HepG2 (cell line): Measurements from ENCODE around the gene SLC25A43. TPM values are rescaled to one million over a fixed set of nuclear protein-coding genes. Genes with fewer than 3 reads are reported as not detected.

Experiments used
- AHDC1 ChIP-seq: sonication (generic); formaldehyde crosslinking; IDR thresholded peaks from 2 replicates; pipeline ENCODE4 v1.5.1; 2020; ENCODE audit warnings: mild to moderate bottlenecking, missing genetic modification reagents, borderline replicate concordance
- CEBPG ChIP-seq: IDR thresholded peaks from 2 replicates; pipeline ENCODE4 v1.6.1; 2016
- HNRNPH1 ChIP-seq: fragments of 200-400 bp; formaldehyde crosslinking; optimal IDR thresholded peaks from 2 replicates; pipeline ENCODE3; 2017; ENCODE audit warnings: mild to moderate bottlenecking, low read depth, low read length
- NFKB2 ChIP-seq: sonication (generic); formaldehyde crosslinking; IDR thresholded peaks from 2 replicates; pipeline ENCODE4 v1.4.0; 2020; ENCODE audit warnings: missing genetic modification reagents, borderline replicate concordance
- PRDM15 ChIP-seq: sonication (generic); formaldehyde crosslinking; IDR thresholded peaks from 2 replicates; pipeline ENCODE4 v1.4.0; 2020; ENCODE audit warnings: missing genetic modification reagents
- REL ChIP-seq: sonication (generic); formaldehyde crosslinking; conservative IDR thresholded peaks from 2 replicates; pipeline ENCODE4 v1.8.0; 2022; ENCODE audit warnings: mild to moderate bottlenecking, missing genetic modification reagents, moderate library complexity
- ZNF501 ChIP-seq: sonication (generic); formaldehyde crosslinking; IDR thresholded peaks from 2 replicates; pipeline ENCODE4 v1.5.1; 2020; ENCODE audit warnings: mild to moderate bottlenecking, moderate library complexity, missing genetic modification reagents
- ZNF598 ChIP-seq: sonication (generic); formaldehyde crosslinking; IDR thresholded peaks from 2 replicates; pipeline ENCODE4 v1.5.1; 2020; ENCODE audit warnings: mild to moderate bottlenecking, missing genetic modification reagents, borderline replicate concordance
- polyA plus RNA-seq, 8 experiments: library from polyadenylated mRNA; depleted of rRNA in 3 of 8; stranded (reverse) in 7 of 8; unstranded in 1 of 8; fragments of >200 nt; fragmentation: Illumina TruSeq in 4 of 8; extraction: Trizol in 4 of 8; gene quantifications; 2 replicates each; pipeline versions ENCODE4 v1.2.1 to v1.2.3, GENCODE V29; 2011 to 2016; ENCODE audit warnings: low read depth in 4 of 8, missing spikeins in 1 of 8, mixed read lengths in 1 of 8; ENCODE audit not compliant: insufficient read depth in 1 of 8
- total RNA-seq, 5 experiments: library from RNA; depleted of rRNA; stranded (reverse); fragments of >200 nt; fragmentation: Illumina TruSeq; extraction: Trizol; gene quantifications; 2 replicates each; pipeline ENCODE4 v1.2.3, GENCODE V29; 2016; ENCODE audit warnings: low read depth in 1 of 5
- TF ChIP-seq, protein P1 (sequence below), 2 experiments: fragments of 450-650 bp in 1 of 2; sonication (generic) in 1 of 2; formaldehyde crosslinking in 1 of 2; IDR thresholded peaks; 2 replicates each; pipeline versions ENCODE4 v1.6.1 to v1.8.0; 2016 to 2022; ENCODE audit warnings: antibody characterized with exemption in 1 of 2, mild to moderate bottlenecking in 1 of 2, missing genetic modification reagents in 1 of 2

Gene SLC25A43
- total and polyA plus RNA-seq, 2 of the 13 experiments (the other 11 are each of a cell fraction or from before 2014, with no cell fraction given), result 5.8 to 13.2 TPM

- TF ChIP-seq, protein P1, sequence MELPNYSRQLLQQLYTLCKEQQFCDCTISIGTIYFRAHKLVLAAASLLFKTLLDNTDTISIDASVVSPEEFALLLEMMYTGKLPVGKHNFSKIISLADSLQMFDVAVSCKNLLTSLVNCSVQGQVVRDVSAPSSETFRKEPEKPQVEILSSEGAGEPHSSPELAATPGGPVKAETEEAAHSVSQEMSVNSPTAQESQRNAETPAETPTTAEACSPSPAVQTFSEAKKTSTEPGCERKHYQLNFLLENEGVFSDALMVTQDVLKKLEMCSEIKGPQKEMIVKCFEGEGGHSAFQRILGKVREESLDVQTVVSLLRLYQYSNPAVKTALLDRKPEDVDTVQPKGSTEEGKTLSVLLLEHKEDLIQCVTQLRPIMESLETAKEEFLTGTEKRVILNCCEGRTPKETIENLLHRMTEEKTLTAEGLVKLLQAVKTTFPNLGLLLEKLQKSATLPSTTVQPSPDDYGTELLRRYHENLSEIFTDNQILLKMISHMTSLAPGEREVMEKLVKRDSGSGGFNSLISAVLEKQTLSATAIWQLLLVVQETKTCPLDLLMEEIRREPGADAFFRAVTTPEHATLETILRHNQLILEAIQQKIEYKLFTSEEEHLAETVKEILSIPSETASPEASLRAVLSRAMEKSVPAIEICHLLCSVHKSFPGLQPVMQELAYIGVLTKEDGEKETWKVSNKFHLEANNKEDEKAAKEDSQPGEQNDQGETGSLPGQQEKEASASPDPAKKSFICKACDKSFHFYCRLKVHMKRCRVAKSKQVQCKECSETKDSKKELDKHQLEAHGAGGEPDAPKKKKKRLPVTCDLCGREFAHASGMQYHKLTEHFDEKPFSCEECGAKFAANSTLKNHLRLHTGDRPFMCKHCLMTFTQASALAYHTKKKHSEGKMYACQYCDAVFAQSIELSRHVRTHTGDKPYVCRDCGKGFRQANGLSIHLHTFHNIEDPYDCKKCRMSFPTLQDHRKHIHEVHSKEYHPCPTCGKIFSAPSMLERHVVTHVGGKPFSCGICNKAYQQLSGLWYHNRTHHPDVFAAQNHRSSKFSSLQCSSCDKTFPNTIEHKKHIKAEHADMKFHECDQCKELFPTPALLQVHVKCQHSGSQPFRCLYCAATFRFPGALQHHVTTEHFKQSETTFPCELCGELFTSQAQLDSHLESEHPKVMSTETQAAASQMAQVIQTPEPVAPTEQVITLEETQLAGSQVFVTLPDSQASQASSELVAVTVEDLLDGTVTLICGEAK (IDR thresholded peaks at IDR 0.05), result no peak
- TF ChIP-seq, protein P1 (CRISPR knock-in tag; IDR thresholded peaks at IDR 0.05), result 0 out of 2 replicates have a peak, but pooled peaks have one; percentile 22
- TF ChIP-seq HNRNPH1 (no peak), REL (CRISPR knock-in tag) (no peak), PRDM15 (CRISPR knock-in tag) (no peak), AHDC1 (CRISPR knock-in tag) (no peak), ZNF598 (CRISPR knock-in tag) (no peak), NFKB2 (CRISPR knock-in tag) (peak; percentile 30; the same call in 1 of the 2 replicates), CEBPG (CRISPR knock-in tag) (peak; percentile 39; the same call in 1 of the 2 replicates), ZNF501 (no peak)
These were observed at the start of gene SLC25A43 (continued) for GRCh38 chrX:119398974-119399771.
